Trophoblast cell (in vitro differentiated cells and primary cell): Measurements from ENCODE around the gene MAP2K4.

Source experiments
- DNase-seq, 2 donors: peaks; one replicate each; pipeline ENCODE4 v3.0.0-alpha.2; 2016
- H2AFZ ChIP-seq: 2 replicates; pipeline ENCODE4 v1.6.1; 2013; ENCODE audit warnings: low read length, moderate library complexity, mild to moderate bottlenecking; ENCODE audit not compliant: insufficient read depth, poor library complexity
- H2AK5ac ChIP-seq: 2 replicates; pipeline ENCODE4 v1.6.1; 2013; ENCODE audit warnings: mild to moderate bottlenecking, low read length
- H2BK120ac ChIP-seq: 2 replicates; pipeline ENCODE4 v1.6.1; 2013; ENCODE audit warnings: low read length, mild to moderate bottlenecking, moderate library complexity; ENCODE audit not compliant: insufficient read depth, poor library complexity
- H2BK12ac ChIP-seq: 2 replicates; pipeline ENCODE4 v1.6.1; 2013; ENCODE audit warnings: mild to moderate bottlenecking, low read length, moderate library complexity
- H2BK5ac ChIP-seq: 2 replicates; pipeline ENCODE4 v1.6.1; 2013; ENCODE audit warnings: low read length, low read depth, moderate library complexity, mild to moderate bottlenecking; ENCODE audit not compliant: poor library complexity
- H3K14ac ChIP-seq: 2 replicates; pipeline ENCODE4 v1.6.1; 2013; ENCODE audit warnings: mild to moderate bottlenecking, low read length
- H3K18ac ChIP-seq: 2 replicates; pipeline ENCODE4 v1.6.1; 2013; ENCODE audit warnings: mild to moderate bottlenecking, low read length
- H3K23ac ChIP-seq: 2 replicates; pipeline ENCODE4 v1.6.1; 2013; ENCODE audit warnings: low read length
- H3K27ac ChIP-seq: 2 replicates; pipeline ENCODE4 v1.5.1; 2013; ENCODE audit warnings: low read depth, mild to moderate bottlenecking, inconsistent platforms, low read length, moderate library complexity
- H3K27me3 ChIP-seq: 2 replicates; pipeline ENCODE4 v1.6.1; 2013; ENCODE audit warnings: inconsistent platforms, mild to moderate bottlenecking, low read length, moderate library complexity; ENCODE audit not compliant: insufficient read depth
- H3K36me3 ChIP-seq, 2 experiments: 1 replicate in 1 of 2; 2 replicates in 1 of 2; pipeline ENCODE4 v1.6.1; 2013; ENCODE audit warnings: low read length in 2 of 2, mild to moderate bottlenecking in 2 of 2, moderate library complexity in 1 of 2; ENCODE audit not compliant: insufficient read depth in 2 of 2, control insufficient read depth in 1 of 2
- H3K4ac ChIP-seq: 2 replicates; pipeline ENCODE4 v1.6.1; 2013; ENCODE audit warnings: low read depth, mild to moderate bottlenecking, low read length, moderate library complexity
- H3K4me1 ChIP-seq, 2 experiments: 1 replicate in 1 of 2; 2 replicates in 1 of 2; pipeline ENCODE4 v1.6.1; 2013; ENCODE audit warnings: low read length in 2 of 2, mild to moderate bottlenecking in 2 of 2, moderate library complexity in 1 of 2; ENCODE audit not compliant: insufficient read depth in 2 of 2, control insufficient read depth in 1 of 2
- H3K4me2 ChIP-seq: 2 replicates; pipeline ENCODE4 v1.6.1; 2013; ENCODE audit warnings: inconsistent platforms, mild to moderate bottlenecking, low read length, moderate library complexity
- H3K4me3 ChIP-seq: 2 replicates; pipeline ENCODE4 v1.5.1; 2013; ENCODE audit warnings: mild to moderate bottlenecking, low read depth, low read length, inconsistent platforms
- H3K79me1 ChIP-seq: one replicate; pipeline ENCODE4 v1.6.1; 2013; ENCODE audit warnings: low read length
- H3K79me2 ChIP-seq: 2 replicates; pipeline ENCODE4 v1.6.1; 2013; ENCODE audit warnings: low read length, mild to moderate bottlenecking; ENCODE audit not compliant: control insufficient read depth, insufficient read depth, poor library complexity
- H3K9ac ChIP-seq: 2 replicates; pipeline ENCODE4 v1.6.1; 2013; ENCODE audit warnings: mild to moderate bottlenecking, low read length
- H3K9me3 ChIP-seq: 2 replicates; pipeline ENCODE4 v1.6.1; 2013; ENCODE audit warnings: low read depth, mild to moderate bottlenecking, control low read depth, inconsistent platforms, low read length; ENCODE audit not compliant: insufficient read depth
- H4K12ac ChIP-seq: 2 replicates; pipeline ENCODE4 v1.6.1; 2013; ENCODE audit warnings: low read depth, mild to moderate bottlenecking, low read length, moderate library complexity
- H4K8ac ChIP-seq: 2 replicates; pipeline ENCODE4 v1.6.1; 2013; ENCODE audit warnings: low read depth, mild to moderate bottlenecking, low read length, moderate library complexity
- H4K91ac ChIP-seq: one replicate; pipeline ENCODE4 v1.6.1; 2013; ENCODE audit warnings: low read depth, mild to moderate bottlenecking, low read length, moderate library complexity
- WGBS: extraction: QIAGEN DNeasy Blood & Tissue Kit; methylation state at CpG from one replicate; pipeline ENCODE4 v1.1.7; 2013; ENCODE audit warnings: missing lambda C conversion rate; ENCODE audit not compliant: insufficient read length, insufficient coverage; ENCODE audit errors: extremely low coverage; 5-methylcytosine and 5-hydroxymethylcytosine counted together

The MAP2K4 gene

DNA sequence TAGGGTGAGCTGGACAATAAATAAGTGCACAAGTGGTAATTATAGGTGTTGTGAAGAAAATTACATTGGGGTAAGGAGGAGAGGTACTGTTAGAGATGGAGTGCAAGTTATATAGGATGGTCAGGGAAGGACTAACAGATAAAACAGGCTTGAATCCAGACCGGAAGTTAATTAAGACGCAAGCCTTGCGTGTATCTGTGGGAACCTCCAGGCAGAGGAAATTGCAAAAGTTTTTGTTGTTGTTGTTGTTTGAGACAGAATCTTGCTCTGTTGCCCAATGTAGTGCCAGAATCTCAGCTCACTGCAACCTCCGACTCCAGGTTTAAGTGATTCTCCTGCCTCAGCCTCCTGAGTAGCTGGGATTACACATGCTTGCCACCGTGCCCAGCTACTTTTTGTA lies 21.0 kb upstream of the MAP2K4 start:
- no CpG with 5 or more reads among the region's 5 CpGs for WGBS
- H2BK12ac ChIP-seq, result no peak overlapping the region
- H3K23ac ChIP-seq, result no peak overlapping the region
- no peak overlapping the region for H2AFZ ChIP-seq
- no peak overlapping the region for H4K91ac ChIP-seq
- H2BK5ac ChIP-seq, result no peak overlapping the region
- no peak overlapping the region for H4K12ac ChIP-seq
- no peak for DNase-seq
- H3K18ac ChIP-seq, result no peak overlapping the region
- H3K9me3 ChIP-seq, result no peaks in the 10 kb centered on the region
- no peak overlapping the region for H3K4me2 ChIP-seq
- H4K8ac ChIP-seq, result no peak overlapping the region
- peaks cover 0 to 2% of the 10 kb centered on the region in 2 experiments for H3K4me1 ChIP-seq
- no peak overlapping the region for H2BK120ac ChIP-seq
- no peak overlapping the region for H3K4me3 ChIP-seq
- no peaks in the 10 kb centered on the region for H3K27me3 ChIP-seq
- H3K4ac ChIP-seq, result no peak overlapping the region
- H3K27ac ChIP-seq, result no peak overlapping the region
- H3K9ac ChIP-seq, result no peak overlapping the region
- H3K36me3 ChIP-seq, result no peaks in the 10 kb centered on the region
- H3K79me2 ChIP-seq, result peaks cover 5% of the 10 kb centered on the region
- no peak overlapping the region for H3K14ac ChIP-seq
- peaks cover 7% of the 10 kb centered on the region for H3K79me1 ChIP-seq
- no peak overlapping the region for H2AK5ac ChIP-seq

DNA sequence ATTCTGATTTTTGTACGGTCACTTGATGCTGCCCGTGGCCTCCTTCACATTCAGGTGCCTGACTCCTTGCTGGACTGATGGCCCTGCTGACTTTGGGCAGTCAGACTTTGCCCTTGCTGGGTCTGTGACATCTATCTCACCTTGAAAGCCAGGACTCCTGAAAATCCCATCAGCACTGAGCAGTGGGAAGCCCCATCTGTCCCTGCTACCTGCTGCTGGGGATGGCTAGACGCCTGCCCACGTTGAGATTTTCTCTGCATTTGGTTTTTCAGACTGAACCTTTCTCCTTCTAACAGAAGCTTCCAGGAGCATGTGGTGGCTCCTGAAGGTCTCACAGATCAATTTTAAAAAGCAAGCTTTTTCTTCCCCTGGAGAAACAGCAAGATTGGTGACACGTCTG lies 13.2 kb upstream of the MAP2K4 start:
- Histone ChIP-seq H3K9me3 (no peaks in the 10 kb centered on the region), H2BK12ac (no peak overlapping the region), H3K79me1 (no peaks in the 10 kb centered on the region), H2AFZ (no peak overlapping the region), H3K4me3 (no peak overlapping the region), H3K36me3 (no peaks in the 10 kb centered on the region), H3K18ac (no peak overlapping the region), H3K23ac (no peak overlapping the region), H3K4ac (no peak overlapping the region), H3K9ac (no peak overlapping the region), H3K79me2 (no peaks in the 10 kb centered on the region), H2BK120ac (no peak overlapping the region), H4K8ac (no peak overlapping the region), H3K4me2 (no peak overlapping the region), H3K14ac (no peak overlapping the region), H4K12ac (no peak overlapping the region), H3K4me1 (no peaks in the 10 kb centered on the region), H2BK5ac (no peak overlapping the region), H4K91ac (no peak overlapping the region), H2AK5ac (no peak overlapping the region), H3K27me3 (no peaks in the 10 kb centered on the region), H3K27ac (no peak overlapping the region)
- WGBS, result no CpG with 5 or more reads among the region's 5 CpGs
- DNase-seq, result no peak

DNA sequence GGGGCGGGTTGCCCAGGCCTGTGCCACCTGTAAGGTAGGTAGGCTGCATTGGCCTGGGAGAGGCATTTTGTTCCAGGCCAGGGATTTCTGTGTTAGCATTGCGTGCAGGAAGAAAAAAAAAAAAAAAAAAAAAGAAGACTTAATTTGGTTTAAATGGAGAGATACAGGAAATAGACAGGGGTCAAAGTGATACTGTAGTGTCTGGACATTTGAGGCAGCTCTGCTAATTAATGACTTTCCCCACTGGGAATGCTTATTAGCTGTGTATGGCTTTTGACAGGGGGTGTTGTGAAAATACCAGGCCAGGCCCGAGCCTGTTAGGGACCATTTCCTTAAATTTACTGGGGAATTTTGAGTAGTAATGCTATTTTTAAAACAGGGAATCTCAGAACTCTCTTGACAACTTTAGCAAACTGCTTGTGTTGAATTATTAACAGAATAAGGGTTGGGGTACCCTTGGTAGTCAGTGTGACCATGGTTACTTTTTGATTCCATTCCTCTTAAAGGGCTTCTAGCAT lies 1.0 kb downstream of the MAP2K4 start:
- Histone ChIP-seq H3K18ac (no peak overlapping the region), H3K14ac (no peak overlapping the region), H3K4ac (peak overlapping the region; percentile 50), H3K27ac (peak overlapping the region; percentile 92), H3K9me3 (no peaks in the 10 kb centered on the region), H2AK5ac (no peak overlapping the region), H2AFZ (no peak overlapping the region), H4K91ac (peak overlapping the region; percentile 90), H2BK120ac (no peak overlapping the region), H3K23ac (no peak overlapping the region), H3K27me3 (no peaks in the 10 kb centered on the region), H3K4me3 (peak overlapping the region; percentile 89), H3K9ac (peak overlapping the region; percentile 81), H3K79me1 (peaks cover 4% of the 10 kb centered on the region), H4K12ac (no peak overlapping the region), H2BK5ac (no peak overlapping the region), H3K79me2 (peaks cover 12% of the 10 kb centered on the region), H3K4me2 (peak overlapping the region; percentile 87), H3K36me3 (peaks cover 0 to 2% of the 10 kb centered on the region in 2 experiments), H4K8ac (no peak overlapping the region), H2BK12ac (no peak overlapping the region), H3K4me1 (peaks cover 0 to 5% of the 10 kb centered on the region in 2 experiments)
- no peak for DNase-seq
- no CpG with 5 or more reads among the region's 3 CpGs for WGBS

GRCh38 chr17:12022310-12022709 lies 1.6 kb downstream of the MAP2K4 start:
- no peak overlapping the region for H2BK5ac ChIP-seq
- H3K9me3 ChIP-seq, result no peaks in the 10 kb centered on the region
- no peak overlapping the region for H3K14ac ChIP-seq
- DNase-seq, result no peak
- H3K4me1 ChIP-seq, result peaks cover 0 to 5% of the 10 kb centered on the region in 2 experiments
- no peak overlapping the region for H2AK5ac ChIP-seq
- no peak overlapping the region for H2BK12ac ChIP-seq
- H3K79me2 ChIP-seq, result peaks cover 12% of the 10 kb centered on the region
- H3K27me3 ChIP-seq, result no peaks in the 10 kb centered on the region
- H2AFZ ChIP-seq, result no peak overlapping the region
- no peak overlapping the region for H4K8ac ChIP-seq
- no peak overlapping the region for H3K27ac ChIP-seq
- no peak overlapping the region for H4K12ac ChIP-seq
- H3K4ac ChIP-seq, result peak overlapping the region; percentile 86
- no peak overlapping the region for H3K4me3 ChIP-seq
- no peak overlapping the region for H3K18ac ChIP-seq
- H3K4me2 ChIP-seq, result no peak overlapping the region
- H3K23ac ChIP-seq, result no peak overlapping the region
- no peak overlapping the region for H4K91ac ChIP-seq
- WGBS, result no CpG with 5 or more reads among the region's 2 CpGs
- H2BK120ac ChIP-seq, result no peak overlapping the region
- no peak overlapping the region for H3K9ac ChIP-seq
- H3K36me3 ChIP-seq, result peaks cover 0 to 2% of the 10 kb centered on the region in 2 experiments
- peaks cover 4% of the 10 kb centered on the region for H3K79me1 ChIP-seq
